GM23338 (cell line): ENCODE data around the gene RBP3.
A peak's percentile ranks its signal among the peaks of the same experiment; 100 is the strongest.

Experiments used
- CREB1 ChIP-seq: fragments of 250-450 bp; sonication (Bioruptor Pico); IDR thresholded peaks from 2 replicates; pipeline ENCODE4 v1.5.0; 2020; ENCODE audit warnings: low read depth, mild to moderate bottlenecking, moderate library complexity
- CTCF ChIP-seq, 2 experiments: fragments of 200-600 bp in 1 of 2; sonication (generic) in 1 of 2; conservative IDR thresholded peaks; 2 replicates each; pipeline versions ENCODE4 v1.5.1 to v1.6.1; 2016 to 2017; ENCODE audit warnings: antibody characterized with exemption in 2 of 2, low read depth in 2 of 2, mild to moderate bottlenecking in 2 of 2, moderate library complexity in 1 of 2
- ETS1 ChIP-seq: IDR thresholded peaks from 2 replicates; pipeline ENCODE4 v1.6.1; 2016; ENCODE audit warnings: antibody characterized with exemption
- EZH2 ChIP-seq: fragments of 200-600 bp; sonication (generic); IDR thresholded peaks from one replicate; pipeline ENCODE4 v1.8.0; 2017; ENCODE audit warnings: antibody characterized with exemption, mild to moderate bottlenecking, low read depth; ENCODE audit not compliant: unreplicated experiment
- EZH2phosphoT487 ChIP-seq: fragments of 200-600 bp; sonication (generic); IDR thresholded peaks from one replicate; pipeline ENCODE4 v1.8.1; 2018; ENCODE audit warnings: antibody characterized with exemption; ENCODE audit not compliant: unreplicated experiment
- JUNB ChIP-seq: IDR thresholded peaks from one replicate; pipeline ENCODE4 v1.6.1; 2016; ENCODE audit warnings: antibody characterized with exemption; ENCODE audit not compliant: unreplicated experiment
- NANOG ChIP-seq: IDR thresholded peaks from 2 replicates; pipeline ENCODE4 v1.6.1; 2016; ENCODE audit warnings: antibody characterized with exemption, borderline replicate concordance
- POLR2AphosphoS5 ChIP-seq: IDR thresholded peaks from 2 replicates; pipeline ENCODE4 v1.6.1; 2016; ENCODE audit warnings: antibody characterized with exemption, low read depth
- REST ChIP-seq: IDR thresholded peaks from one replicate; pipeline ENCODE4 v1.6.1; 2018; ENCODE audit warnings: antibody characterized with exemption; ENCODE audit not compliant: unreplicated experiment
- STAT1 ChIP-seq: IDR thresholded peaks from one replicate; pipeline ENCODE4 v1.6.1; 2016; ENCODE audit warnings: antibody characterized with exemption; ENCODE audit not compliant: unreplicated experiment
- ZNF114 ChIP-seq: fragments of 250-450 bp; sonication (Bioruptor Pico); IDR thresholded peaks from 2 replicates; pipeline ENCODE4 v1.5.0; 2020; ENCODE audit warnings: mild to moderate bottlenecking, moderate library complexity

- TF ChIP-seq POLR2AphosphoS5 (no peak), EZH2 (no peak), CTCF (conservative IDR thresholded peaks at IDR 0.05; ENCODE audit: low read depth in 2 of 2) (peak; percentile 76), NANOG (no peak), ZNF114 (CRISPR knock-in tag) (no peak), REST (no peak), ETS1 (no peak), JUNB (no peak), EZH2phosphoT487 (no peak), STAT1 (no peak), CREB1 (CRISPR knock-in tag) (no peak)
These were observed 38.6 kb upstream of the RBP3 start for GRCh38 chr10:47309408-47310089.
